Stromal cell of bone marrow (primary cell): ENCODE measurements around the gene DGAT2L6.

Experiments
- DNase-seq: peaks from one replicate; pipeline ENCODE4 v3.0.0-alpha.2; 2012; ENCODE audit warnings: low read depth

Gene DGAT2L6

DNA sequence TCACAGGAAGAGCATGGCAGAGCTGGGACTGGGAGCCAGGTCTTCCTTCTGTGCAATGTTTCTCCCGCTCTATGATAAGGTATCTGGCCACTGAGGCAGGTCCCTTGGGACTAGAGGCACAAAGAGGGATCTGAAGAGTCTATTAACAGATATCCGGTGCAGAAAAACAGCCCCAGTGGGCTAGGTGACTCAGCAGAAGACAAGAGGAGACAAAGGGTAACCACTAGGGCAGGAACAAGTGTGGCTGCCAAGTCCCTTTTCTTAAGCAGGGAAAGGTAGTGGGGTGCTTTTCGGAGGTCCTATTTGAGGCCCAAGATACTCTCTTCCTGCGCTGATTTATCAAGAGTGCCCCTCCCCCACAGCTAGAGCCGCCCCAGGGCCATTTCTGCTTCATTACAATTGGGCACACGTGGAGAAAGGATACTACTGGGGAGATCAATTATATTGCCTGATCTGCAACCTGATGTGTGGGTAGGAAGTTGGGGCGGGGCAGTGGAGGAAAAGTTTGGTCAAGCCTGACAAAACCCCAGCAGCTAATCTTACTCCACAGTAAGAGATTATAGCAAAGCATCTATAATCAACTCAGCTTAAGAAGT lies at the start of gene DGAT2L6:
DGAT2L6 (plus strand) TSS at position 546 of the 596 bp plus-strand sequence. CDS start 100 bp downstream, outside the sequence.
- no peak for DNase-seq

DNA sequence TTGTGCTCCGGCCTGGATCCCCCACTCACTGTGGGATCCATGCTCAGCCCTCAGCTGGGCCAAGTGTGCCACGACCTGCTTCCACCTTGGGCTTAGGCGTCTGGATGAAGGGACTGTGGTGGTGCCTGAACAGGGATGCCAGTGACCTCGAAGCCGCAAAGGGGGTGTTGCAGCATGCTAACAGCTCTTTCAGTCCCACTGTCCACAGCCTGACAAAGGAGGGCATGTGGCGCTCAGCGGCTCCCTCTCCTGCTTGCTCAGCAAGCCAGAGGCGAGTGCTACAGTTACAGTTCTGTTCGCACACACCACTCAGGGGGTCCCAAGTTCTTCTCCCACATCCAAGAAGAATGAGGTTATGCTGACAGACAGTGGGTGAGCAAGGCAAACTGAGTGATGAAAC lies 49.2 kb upstream of the DGAT2L6 start:
- no peak for DNase-seq

DNA sequence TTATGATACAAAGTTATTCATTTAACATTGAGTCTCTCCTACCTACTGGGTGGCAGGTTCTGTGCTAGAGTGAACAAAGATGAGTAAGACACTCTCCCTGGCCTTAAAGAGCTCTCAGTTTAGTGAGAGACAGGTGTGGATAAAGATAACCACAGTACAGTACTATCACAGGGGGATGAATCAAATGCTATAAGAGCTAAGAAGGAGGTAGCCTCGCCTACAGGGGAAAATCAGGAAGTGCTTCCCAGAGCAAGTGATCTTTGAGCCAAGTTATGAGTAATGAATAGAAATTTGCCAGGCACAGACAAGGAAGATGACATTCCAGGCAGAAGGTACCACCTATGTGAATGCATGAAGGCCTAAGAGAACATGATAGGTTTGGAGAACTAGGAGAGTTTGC lies 47.5 kb upstream of the DGAT2L6 start:
- no peak for DNase-seq

- no peak for DNase-seq
These were observed 45.1 kb upstream of the DGAT2L6 start for GRCh38 chrX:70132224-70132623.

DNA sequence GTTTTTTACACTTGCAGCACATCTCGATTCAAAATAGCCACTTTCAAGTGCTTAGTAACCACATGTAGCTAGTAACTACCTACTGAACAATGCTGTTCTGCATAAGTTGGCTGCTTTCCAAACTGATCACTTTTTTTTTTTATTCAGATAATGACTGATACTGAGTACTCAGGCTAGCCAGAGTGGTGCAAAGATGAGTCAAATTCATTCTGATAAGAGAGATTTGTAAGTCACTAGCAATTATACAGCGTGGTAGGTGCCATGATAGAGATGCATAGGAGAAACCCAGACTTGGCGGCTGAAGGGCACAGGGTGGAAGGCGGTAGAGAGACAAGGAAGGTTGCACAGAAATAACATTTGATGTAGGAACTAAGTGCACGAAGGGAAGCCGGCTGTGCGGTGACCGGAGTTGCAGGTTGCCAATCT lies 44.4 kb upstream of the DGAT2L6 start:
- no peak for DNase-seq

- DNase-seq = peak; percentile 74
These were observed 43.8 kb upstream of the DGAT2L6 start, which contains the start of gene IGBP1 for GRCh38 chrX:70133303-70134115. TSS of gene IGBP1 (plus strand) at chrX:70133447. CDS start at chrX:70133948, 501 bp downstream.

DNA sequence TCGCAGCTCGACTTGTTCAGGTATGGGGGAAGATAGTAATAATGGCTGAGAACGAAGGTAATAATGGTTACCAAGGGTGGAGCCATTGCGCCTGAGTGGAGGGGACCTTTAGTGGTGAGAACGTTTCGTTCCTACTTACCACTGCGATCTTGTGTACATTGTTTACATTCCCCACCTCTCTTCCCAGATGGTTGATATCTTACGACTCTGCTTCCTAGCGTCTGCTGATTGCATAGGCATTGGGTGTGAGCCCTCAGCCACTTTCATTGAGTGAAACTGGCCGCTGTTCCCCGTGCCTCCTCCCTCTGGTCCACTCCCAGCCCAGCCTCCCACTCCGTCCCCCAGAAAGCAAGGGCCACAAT lies 43.2 kb upstream of the DGAT2L6 start:
- DNase-seq = no peak

- no peak for DNase-seq
These were observed 38.7 kb upstream of the DGAT2L6 start for GRCh38 chrX:70138622-70139021.

GRCh38 chrX:70139736-70140135 lies 37.5 kb upstream of the DGAT2L6 start:
- no peak for DNase-seq

- DNase-seq = no peak
These were observed 35.9 kb upstream of the DGAT2L6 start for GRCh38 chrX:70141373-70141772.

DNA sequence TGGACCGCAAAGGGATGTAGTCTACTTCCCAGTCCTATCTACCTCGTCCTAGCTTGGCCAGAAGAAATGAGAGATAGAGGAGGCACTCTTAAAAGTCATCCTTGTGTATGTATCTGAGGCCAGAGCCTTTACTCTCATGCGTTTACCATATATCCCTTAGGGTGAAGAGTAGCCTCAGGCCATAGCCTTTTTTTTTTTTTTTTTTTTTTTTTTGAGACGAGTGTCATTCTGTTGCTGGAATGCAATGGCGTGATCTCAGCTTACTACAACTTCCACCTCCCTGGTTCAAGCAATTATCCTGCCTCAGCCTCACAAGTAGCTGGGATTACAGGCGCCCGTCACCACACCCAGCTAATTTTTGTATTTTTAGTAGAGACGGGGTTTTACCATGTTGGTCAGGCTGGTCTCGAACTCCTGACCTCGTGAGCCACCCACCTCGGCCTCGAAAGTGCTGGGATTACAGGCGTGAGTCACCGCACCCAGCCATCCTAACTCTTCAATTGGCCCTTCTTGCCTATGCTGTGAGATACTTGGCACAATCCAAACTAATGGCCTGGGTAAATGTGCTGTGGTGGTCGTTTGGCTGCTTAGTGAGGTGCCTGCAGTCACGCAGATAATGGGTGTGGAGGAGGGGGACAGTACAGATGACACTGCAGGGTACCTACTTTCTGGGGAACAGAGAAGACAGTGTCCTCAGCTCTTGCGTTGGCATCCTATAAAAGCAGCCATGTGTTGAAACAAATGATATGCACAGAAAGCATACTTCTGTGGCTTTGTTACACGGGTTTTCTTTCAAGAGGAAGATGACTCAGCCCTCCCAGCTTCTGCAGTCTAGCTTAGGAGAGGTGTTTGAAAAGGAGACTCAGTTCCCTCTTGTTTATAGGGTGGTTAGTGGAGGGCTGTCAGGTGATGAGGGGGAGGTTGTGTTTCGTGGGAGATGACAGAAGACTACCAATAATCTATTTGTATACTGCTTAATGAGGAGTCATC lies 10.4 kb upstream of the DGAT2L6 start:
- DNase-seq = no peak

DNA sequence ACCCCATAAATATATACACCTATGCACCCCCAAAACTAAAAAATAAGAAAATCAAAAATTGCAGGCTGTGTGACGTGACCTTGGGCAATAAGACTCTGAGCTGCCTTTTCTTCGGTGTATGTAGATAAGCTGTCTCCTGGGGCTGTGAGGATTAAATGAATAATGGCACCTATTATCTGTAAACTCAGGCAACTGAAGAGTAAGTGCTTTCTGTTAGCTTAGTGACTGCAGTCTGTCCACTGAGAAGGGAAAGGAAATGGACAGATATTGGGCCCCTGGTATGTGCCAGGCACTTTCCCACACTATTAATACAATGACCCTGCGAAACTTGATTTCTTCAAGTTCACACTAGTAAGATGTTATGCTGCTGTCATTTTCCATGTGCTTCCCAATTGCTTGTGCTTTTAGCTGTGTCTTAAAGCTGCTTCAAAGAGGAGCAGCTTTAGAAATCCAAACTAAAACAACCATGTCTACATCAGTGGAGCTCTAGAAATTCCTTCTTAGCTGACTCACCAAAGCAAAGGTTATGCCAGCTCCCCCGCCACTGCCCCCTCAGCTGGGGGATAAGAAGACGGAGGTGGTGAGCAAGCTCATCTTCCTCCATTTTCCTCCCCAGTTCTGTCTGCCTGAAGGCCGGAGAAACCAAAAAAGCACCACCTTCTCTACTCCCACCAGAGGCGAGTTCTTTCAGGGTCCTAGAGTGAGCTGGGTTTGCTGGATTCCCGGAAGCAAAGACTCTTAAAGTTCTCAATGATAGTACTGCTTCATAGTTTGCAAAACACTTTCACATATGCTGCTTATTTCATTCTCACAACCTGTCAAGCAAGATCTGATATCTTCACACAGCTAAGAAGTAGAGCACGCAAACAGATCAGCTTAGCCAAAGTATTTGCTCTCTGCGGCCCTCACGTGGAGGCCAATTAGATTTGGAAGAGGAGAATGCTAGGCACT lies 8.8 kb upstream of the DGAT2L6 start:
- DNase-seq = no peak

GRCh38 chrX:70169281-70169680 lies 8.0 kb upstream of the DGAT2L6 start:
- DNase-seq = no peak

GRCh38 chrX:70171624-70172023 lies 5.7 kb upstream of the DGAT2L6 start:
- DNase-seq = no peak

DNA sequence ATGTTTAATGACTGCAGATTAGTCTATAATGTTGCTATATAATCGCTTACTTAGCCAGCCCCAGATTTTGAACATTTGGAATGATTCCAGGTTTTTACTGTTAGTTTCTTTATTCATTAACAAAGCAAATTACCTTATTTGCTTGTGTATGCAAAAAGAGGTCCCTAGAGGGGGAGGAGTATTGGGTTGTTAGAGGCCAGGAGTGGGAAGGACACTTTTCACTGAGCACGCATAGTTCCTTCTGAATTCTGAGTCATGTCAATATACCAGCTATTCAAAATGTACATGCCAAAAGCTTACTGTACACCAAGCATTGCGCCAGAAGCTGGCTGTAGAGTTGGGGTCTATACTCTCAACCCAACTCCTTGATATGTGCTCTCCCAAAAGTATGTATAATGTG lies 5.1 kb upstream of the DGAT2L6 start:
- DNase-seq = no peak

- DNase-seq = no peak
These were observed 4.3 kb upstream of the DGAT2L6 start for GRCh38 chrX:70172964-70173363.

- peak; percentile 45 for DNase-seq
These were observed 2.5 kb upstream of the DGAT2L6 start for GRCh38 chrX:70174754-70175153.

DNA sequence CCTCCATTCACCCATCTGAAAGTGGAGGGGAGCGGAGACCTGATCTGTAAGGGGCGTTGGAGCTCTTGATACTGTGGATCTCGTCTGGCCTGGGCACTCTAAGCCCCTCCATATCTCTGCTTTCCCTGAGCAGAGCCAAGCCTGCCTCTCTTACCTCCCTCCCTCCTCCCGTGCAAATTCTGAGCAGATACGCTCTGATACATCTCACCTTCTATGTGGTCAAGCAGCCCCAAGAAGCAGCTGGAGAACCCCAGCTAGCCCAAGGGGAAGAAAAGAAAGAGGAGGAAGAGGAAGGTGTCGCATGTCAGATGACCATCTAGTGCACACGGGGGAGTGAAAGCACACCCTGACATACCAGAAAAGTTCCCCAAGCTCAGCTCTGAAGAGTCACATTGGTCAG lies 1.9 kb upstream of the DGAT2L6 start:
- no peak for DNase-seq

DNA sequence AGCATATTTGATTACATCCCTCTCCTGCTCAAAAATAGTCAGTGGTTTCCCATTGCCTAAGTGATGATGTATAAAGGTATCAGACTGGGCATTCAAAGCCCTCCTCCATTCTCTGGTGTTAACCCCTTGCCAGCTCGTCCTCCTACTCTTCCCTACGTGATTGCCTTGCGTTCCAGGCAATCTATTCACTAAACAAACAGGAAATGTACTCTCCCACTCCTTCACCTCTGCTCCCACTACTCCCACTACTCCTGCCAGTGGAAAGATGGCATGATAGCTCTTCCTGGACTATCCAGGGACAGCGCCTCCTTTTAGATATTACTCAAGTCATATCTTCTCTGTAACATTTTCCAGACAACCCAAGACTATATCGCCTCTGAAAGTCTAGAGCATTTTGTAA lies 5.8 kb downstream of the DGAT2L6 start:
- DNase-seq = no peak

GRCh38 chrX:70190225-70190624 lies 12.9 kb downstream of the DGAT2L6 start:
- DNase-seq = no peak
